HCEC 1CT (cell line): ENCODE results near the gene TEDC1.

ENCODE experiments used
- DNase-seq: peaks from one replicate; pipeline ENCODE4 v3.0.0-alpha.2; 2017

Gene TEDC1

DNA sequence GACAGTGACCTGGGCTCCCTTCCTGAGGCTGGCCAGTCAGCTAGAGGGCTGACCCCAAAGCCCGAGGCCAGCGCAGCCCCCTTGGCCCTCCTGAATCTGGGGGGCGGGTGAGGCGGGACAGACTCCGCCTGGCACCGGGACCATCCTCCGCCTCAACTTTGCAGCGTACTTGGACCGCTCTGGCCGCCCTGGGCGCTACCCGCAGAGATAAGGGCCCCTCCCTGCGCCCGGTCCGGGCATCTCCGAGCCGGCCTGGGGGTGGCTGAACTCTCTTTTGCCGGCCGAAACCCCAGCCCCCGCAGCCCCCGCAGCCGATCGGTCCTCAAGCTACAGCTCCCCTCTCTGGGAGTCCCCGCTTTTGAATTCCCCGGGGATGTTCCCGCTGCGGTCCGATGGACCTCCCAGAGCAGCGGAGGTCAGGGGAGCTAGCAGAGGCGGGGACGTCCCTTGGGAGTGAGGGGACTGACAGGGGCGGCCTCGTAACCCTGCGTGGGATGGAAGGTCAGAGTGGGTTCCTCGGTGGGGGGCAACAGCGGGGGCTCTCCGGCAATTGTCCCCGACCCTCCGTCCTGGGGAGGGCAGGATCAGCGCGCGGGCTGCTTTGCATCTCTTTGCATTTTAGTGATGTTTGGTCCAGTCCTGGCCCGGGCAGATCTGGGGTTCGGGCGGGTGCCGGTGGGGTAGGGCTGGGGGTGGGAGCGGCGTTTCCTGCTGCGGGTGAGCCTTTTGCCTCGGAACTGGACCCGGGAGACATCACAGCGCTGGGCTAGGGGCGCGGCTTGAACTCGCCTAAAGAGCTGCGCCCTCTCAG lies 4.7 kb upstream of the TEDC1 start, which contains the start of gene CRIP1:
CRIP1 (plus strand) TSS at position 724 of the 811 bp plus-strand sequence. CDS start 374 bp downstream, outside the sequence.
- DNase-seq: no peak

DNA sequence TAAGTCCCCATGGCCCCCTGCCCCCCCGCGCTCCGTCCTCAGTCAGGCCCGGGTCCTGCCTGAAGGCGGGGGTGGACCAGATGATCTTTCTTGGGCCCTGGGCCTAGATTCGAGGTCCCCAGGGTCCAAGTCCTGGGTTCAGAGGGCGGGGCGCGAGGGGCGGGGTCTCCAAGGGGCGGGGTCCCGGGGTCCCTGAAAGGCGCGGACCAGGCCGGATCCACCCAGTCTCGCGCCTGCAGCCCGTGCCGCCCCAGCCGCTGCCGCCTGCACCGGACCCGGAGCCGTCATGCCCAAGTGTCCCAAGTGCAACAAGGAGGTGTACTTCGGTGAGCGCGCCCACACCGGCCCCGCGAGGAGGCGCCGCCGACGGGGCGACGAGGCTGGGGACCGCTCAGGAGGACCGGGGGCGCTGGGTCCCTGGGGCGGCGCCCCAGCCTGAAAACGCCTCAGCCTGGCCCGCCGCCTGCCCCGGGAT lies 4.0 kb upstream of the TEDC1 start:
- DNase-seq: no peak

DNA sequence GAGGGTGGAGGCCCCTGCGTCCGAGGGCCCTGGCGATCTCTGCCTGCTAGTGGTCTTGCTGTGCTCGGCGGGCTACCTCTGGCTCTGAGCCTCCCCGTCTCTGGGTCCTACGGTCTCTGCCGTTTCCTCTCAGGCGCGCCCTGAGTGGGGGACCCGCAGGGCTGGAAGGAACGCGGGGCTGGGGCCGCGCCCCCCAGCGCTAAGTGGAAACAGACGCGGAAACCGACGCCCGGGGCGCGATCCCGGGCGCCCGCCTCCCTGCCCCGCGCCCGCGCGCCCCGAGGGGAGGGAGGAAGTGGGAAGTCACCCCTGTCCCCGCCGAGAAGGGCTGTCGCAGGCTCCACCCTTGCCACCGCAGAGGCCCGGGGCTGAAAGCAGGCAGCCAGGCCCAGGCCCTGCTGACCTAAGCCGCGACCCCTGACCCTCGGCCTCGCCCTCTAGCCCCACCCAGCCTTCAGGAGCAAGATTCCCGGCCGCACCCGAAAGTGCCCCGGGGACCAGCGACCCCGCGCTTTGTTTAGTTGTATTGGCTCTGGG lies 3.5 kb upstream of the TEDC1 start:
- no peak for DNase-seq

DNA sequence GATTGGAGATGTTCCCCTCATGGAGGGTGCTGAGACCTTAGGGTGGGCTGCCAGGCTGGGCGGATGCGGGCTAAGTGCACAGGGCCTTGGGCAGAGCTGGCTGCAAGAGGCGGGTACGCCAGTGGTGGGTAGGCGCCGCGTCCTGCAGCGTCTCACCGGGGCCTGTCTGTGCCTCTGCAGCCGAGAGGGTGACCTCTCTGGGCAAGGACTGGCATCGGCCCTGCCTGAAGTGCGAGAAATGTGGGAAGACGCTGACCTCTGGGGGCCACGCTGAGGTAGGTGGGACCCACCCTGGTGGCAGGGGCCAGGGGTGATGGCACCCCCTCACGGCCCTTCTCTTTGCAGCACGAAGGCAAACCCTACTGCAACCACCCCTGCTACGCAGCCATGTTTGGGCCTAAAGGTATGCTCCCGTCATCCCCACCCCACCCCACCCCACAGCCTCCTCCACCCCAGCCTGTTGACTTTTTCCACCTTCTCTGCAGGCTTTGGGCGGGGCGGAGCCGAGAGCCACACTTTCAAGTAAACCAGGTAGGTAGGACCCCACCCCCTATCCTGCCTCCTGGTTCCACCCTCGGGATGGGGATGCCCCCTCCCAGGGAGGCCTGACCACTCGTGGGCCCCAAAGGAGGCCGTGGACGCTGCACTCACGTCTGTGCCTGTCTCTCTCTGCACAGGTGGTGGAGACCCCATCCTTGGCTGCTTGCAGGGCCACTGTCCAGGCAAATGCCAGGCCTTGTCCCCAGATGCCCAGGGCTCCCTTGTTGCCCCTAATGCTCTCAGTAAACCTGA lies 2.9 kb upstream of the TEDC1 start:
- DNase-seq: no peak

DNA sequence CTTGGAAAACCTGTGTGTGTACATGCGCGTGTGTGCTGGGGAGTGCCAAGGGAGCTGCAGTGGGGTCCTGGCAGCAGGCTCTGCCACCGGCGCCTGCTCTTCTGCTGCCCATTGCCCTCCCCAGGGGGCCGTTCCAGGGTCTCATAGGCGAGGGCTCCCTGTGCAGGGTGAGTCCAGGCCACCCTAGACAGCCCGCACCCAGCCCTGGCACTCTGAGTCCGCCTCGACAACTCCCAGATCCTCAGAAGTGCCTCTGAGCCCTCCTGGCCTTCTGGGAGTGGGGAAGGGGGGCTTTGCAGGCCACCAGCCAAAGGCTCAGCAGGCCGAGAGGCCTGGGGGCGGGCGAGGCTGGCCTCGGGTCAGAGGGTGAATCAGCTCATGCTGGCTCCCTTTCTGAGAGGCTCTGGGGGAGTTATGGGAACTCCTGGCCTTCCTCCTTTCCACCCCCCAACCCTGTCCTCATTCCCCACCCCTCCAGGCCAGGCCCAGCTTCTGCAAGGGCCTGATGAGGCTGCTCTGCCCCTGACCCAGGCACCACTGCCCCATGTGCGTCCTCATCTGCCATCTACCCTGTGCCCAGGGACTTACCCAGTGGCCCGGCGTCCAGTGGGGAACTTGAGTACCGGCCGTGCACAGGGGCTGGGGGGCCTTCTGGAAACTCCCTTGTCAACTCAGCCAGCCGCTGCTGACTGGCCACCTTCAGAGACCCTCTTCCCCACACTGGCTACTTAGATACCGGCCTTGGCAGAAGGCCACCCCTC lies 2.1 kb upstream of the TEDC1 start:
- no peak for DNase-seq

DNA sequence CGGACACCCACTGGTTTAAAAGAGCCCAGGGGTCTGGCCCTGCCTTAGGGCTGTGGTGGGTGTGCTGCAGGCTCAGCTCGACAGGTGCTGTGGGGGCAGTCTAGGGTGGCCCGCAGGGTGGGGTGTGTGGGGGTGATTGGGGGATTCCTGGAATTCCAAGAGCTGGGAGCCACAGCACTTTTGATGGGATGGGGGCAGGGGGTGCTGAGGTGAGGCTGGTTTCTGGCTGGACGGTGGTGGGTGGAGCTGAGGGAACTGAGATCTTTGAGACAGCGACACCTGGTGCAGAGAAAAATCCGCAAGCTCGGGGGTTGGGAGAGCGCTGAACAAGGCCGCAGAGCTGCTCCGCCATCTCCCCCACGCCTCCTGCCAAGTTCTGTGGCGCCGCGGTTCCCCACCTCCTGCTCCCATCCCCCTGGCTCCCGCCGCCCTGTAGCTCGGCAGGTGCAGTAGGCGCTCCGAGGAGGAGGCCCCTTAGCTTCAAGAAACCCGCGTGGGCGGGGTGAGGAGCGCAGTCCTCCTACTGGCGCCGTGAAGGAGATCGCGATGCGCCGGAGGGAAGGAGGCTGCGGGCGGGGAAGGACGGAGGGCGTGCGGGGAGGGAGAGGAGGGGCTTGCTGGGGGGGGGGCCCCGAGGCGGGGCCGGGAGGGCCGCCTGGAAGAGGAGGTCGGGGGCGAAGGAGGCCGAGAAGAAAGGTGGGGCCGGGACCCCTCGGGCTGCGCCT lies 1.3 kb upstream of the TEDC1 start:
- DNase-seq: peak; percentile 75

DNA sequence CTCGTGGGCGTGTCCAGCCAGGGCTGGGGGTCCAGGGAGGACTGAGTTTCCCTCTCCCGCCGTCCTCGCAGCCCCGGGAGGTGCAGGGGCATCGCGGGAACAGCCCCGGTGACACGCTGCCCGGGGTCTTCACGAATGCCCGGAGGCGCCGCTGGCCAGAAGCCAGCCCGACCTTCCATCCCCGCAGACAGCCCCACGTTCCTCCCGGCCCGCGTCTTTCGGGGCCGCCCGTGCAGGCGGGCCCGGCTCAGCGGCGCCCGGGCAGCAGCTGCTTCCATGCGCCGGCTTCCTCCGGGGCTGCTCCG lies 827 bp upstream of the TEDC1 start:
- DNase-seq: no peak

DNA sequence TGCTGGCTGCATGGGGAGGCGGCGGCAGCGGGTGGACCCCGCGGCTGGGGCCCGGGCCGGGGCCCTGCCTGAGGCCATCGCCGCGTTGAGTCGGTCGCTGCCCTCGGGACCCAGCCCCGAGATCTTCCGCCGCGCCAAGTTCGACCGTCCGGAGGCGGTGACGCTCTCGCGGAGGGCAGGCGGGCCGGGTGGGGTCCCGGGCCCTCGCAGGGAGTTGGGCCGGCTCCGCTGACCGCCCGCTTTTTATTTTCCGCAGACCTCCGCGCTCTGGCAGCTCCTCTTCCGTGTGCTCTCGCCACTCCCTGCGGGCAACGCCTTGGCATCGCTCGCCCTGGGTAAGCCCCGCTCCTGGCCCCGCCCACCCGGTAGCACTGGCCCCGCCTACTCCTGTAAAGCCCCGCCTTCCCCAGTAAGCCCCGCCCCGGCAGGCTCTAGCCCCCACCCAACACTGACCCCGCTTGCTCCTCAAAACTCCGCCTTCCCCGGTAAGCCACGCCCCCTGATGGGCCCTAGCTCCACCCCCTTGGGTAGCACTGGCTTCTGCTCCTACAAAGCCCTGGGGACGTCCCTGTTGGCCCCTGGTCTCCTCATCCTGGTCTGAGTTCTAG lies 424 bp downstream of the TEDC1 start:
- DNase-seq: peak; percentile 57

DNA sequence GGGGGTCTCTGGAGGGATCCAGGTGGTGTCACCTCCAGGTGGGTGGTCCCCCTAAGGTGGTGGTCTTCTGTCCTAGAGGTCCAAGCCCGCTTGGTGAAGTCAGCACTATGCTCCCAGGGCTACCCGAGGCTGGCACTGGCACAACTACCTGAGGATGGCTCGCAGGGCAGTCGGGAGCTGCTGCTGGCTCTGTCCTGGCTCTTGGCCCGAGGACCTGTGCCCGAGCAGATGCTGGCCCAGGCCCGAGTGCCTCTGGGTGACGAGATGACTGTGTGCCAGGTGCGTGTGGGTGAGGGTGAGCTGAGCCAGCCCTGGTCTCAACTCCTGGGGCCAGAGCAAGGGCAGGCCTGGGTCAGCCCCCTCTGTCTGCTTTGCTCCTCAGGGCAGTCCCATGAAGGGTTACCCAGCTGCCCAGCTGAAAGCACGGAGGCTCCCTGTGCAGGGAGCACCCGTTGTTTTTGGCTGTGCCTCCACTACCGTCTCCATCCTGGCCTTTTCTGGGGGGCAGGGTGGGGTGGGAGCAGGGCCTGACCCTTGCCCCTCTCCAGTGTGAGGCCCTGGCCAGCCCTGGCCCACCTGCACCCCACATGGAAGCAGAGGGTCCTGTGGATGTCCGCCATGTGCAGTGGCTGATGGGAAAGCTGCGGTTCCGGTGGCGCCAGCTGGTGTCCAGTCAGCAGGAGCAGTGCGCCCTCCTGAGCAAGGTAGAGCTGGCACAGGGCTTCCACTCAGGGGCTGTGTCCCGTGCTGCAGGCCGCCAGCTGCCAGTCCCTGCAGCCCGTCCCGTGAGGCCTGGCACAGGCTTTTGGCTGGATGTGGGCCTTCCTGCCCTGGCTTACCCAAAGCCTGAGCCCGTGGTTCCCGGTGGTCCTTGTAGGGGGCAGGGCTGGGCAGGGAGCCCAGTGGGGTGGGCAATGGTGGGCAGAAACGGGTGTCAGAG lies 1.3 kb downstream of the TEDC1 start:
- no peak for DNase-seq

DNA sequence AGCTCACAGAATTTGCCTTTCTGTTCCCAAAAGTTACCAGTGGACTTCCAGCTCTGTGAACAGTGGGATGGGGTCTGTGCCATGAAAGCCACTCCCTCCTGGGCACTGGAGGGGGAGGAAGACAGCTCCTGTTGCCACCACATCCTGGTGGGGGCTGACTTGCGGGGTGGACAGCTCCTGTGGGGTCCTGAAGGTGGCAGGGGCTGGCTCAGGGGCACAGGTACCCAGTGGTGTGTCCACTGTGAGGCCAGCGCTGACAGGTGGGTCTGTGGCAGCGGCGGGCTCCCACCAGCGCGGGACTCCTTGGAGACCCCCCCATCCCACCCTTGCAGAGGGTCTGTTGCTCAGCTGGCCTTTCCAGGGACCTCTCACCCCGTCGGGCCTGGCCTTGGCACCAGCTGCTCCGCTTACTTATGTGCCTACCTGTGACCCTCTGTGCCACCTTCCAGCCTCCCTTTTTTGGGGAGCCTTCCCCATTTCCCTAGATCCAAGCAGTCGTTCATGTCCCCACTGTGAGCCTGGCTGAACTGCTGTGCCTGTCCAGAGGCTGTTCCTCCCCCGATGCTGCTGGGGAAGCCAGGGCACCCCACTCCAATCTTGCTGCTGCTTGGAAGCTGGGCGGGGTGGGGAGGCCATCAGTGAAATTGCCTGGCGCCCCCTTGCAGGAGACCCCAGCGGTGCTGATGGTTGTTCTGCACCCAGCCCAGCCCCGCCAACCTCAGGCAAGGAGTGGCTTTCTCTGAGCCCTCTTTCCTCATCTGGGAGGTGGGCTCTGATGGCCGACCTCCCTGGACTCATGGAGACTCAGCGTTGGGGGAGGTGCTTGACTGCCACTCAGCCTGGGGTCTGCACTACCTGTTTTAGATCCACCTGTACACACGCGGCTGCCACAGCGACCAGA lies 2.2 kb downstream of the TEDC1 start:
- DNase-seq: no peak

DNA sequence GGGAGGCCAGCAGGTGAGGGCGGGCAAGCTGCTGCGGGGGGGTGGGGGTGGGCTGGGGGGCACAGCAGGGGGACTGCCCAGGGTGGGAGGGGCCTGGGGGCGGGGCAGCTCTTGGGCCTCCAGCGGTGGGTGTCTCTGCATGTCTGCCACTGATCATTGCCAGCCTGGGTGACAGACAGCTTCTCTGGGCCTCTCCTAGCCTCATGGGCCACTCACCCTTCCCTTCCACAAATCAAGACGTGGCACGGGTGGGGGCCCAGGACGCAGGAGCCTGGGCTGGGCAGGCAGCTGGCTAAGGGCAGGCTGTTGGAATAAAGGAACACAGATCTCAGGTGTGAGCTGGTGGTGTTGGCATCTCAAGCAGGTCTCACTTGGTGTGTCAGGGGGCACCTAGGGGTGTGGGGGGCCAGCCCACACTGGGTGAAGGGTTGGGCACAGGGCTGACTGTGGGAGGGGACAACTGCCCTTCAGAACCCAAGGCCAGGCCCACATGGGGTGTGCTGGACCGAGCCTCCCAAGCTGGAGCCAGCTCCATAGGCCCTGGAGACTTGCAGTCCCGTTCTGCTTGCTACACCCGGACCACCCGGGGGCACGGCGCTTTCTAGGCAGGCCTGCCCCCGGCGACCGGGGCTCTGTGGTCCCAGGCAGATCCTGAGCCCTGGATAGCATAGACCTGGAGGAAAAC lies 3.0 kb downstream of the TEDC1 start:
- DNase-seq: no peak

DNA sequence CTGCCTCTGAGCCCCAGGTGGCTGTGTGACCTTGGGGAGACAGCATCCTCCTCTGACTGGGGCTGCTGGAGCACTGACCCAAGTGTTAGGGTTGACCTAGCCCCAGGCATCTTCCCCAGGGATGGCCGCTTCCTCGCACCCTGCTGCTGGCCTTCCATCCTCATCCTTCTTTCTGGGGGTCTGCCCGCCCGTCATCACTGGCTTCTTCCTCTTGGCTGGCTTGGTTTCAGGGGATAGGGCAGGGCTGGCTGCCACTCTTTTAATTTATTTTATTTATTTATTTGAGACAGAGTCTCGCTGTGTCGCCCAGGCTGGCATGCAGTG lies 3.5 kb downstream of the TEDC1 start:
- DNase-seq: no peak

DNA sequence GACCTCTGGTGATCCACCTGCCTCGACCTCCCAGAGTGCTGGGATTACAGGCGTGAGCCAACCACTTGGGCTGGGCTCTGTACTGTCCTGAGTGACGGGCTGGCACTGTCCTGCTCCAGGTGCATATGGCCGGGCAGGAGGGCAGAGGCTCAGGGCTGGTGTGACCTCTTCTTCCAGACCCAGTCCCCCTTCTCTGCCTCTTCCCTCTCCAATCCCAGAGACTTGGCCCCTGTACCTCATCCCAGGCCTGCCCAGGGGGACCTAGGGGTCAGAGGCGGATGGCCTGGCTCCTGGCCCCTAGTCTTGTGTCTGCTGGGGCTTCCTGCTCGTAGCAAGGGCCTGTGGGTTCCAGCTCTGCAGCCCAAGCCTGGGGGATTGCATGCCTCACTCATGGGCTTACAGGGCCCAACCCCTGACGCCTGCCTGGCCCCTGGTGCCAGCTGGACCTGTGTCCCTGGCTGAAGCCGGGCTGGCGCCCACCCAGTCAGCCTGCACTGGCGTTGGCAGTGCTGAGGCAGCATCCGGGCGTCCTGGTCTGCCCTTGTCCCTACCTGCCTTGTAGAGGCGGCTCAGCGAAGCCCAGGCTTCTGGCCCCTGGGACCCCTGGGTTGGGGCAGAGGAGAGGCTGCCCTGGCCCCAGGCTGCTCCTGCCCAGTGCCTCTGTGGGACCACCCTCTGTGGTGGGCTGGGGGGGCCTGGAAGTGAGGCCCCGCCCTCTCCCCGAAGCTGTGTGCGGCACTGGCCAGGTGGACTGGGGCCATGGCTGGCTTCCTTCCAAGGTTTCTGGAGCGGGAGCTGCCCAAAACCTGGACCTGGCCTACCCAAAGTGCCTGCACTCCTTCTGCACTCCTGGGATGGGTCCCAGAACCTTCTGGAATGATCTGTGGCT lies 4.3 kb downstream of the TEDC1 start:
- DNase-seq: no peak

DNA sequence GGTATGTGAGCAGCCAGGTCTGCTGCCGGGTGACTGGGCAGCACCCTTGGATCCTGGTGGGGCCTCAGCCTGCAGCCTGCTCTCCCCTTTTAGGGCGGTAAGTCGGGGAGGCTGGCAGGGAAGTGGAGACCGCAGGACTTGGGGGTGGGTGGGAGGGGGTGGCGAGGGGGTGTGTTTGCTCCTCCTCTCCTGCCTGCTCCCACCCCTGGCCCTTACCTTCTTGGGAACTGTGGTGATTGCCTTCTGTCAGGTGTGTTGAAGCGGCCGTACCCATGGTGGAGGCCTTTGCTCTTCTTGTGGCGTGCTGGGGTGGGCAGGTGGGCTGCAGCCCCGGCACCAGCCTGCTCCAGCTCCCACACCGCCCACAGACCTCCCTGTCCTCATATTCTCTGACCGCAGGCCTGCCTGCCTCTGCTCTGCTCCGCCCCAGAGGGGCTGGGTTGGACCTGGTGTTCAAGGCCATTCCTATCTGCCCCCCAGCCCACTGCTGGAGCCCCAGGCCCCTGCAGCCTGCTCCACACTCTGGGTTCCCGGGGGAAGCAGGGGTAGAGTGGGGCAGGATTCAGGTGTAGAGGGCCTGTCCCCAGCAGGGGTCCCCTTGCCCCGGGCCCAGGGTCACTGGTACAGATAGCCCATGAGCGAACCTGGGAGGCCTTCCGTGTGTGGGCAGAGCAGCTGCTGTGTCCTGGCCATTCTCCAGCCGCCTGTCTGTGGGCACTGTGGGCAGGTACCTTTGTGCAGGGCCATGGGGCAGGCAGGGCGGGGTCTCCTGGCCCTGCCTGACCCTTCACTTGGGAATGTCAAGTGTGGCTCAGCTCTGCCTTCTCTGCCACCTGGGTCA lies 5.2 kb downstream of the TEDC1 start:
- DNase-seq: no peak

DNA sequence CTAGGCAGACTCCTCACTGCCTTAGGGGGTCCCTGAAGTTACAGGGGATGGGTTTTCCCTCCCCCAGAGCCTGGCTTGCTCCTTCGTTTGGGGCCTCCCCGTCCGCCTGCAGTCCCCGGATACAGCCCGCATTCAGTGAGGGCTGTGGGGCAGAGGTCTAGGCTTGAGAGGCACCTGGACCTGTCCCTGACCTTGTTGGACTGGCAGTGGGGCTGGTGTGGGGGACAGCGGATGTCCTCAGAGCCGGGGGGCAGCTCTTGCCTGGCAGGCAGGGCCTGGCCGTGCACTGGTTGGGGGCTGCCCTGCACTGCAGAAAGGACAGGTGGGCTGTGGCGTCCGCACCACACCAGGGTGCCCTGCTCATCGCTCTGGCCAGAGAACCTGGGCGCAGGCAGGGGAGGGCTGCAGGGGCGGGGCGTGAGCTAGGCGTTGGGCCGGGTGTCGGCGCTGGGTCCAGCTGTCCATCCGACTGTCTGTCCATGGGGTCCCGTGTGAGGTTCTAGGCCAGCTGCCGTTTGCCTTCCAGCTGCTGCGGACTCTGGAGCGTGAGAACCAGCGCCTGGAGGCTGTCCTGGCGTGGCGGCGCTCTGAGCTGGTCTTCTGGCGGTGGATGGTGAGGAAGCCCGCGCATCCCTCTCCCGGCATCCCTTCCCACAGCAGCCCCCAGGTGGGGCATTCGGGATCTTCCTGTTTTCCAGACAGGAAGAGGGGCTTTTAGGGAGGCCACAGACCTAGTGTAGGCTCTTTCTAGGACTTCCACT lies 6.0 kb downstream of the TEDC1 start:
- no peak for DNase-seq

DNA sequence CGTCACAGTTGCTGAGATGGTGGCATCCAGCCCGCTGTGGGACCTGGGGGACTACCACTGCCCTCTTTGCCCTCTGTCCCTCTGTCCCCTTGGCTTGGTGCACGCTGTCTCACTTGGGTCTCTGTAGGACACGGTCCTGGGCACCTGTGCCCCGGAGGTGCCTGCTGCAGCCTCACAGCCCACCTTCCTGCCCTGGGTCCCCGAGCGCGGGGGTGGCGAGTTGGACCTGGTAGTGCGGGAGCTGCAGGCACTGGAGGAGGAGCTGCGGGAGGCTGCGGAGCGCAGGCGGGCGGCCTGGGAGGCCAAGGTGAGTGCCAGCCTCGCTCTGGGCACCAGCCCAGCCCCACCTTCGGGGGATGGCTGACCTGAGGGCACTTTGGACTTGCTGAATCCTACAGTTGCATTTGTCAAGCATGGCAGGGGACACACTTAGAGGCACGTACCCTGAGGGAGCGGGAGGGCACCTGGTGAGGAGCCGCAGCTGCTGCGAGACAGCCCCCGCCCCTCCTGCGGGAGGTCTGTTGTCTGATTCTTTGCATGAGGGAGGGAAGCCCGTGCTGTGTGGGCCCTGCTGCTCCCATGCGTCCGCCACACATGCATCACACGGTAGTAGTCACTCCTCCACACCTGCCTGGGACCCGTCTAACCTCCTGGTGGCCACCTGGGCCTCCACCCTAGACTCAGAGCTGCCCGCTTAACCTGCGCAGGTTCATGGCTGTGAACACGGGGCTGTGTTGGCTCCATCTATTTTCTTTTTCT lies 6.8 kb downstream of the TEDC1 start:
- DNase-seq: no peak
